GM21526 (cell line): ENCODE results near the gene HEPACAM.

Experiments
- ATAC-seq: cut with Tn5 transposase; IDR thresholded peaks from one replicate; pipeline ENCODE4 v1.9.1; 2021; ENCODE audit warnings: moderate library complexity; ENCODE audit not compliant: unreplicated experiment, low FRiP score

Gene HEPACAM

GRCh38 chr11:124943741-124944140, 7.9 kb upstream of the HEPACAM start:
- no peak for ATAC-seq

DNA sequence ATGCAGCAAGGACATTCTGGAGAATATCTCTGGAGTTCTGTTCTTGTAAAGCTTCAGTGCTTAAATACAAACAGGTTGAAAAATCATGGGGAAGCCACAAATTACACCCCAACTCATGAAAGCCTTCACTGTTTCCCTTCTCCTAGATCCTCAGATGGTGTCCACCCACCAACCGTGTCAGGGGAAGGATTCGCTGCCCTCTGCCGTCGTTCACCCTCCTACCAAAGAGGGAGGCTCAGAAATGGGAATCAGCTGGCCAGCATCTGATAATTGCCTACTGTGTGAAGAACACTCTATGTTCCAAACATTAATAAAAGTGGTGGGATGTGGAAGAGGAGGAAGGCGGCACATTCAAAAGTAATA, 7.4 kb upstream of the HEPACAM start:
- ATAC-seq, result no peak

DNA sequence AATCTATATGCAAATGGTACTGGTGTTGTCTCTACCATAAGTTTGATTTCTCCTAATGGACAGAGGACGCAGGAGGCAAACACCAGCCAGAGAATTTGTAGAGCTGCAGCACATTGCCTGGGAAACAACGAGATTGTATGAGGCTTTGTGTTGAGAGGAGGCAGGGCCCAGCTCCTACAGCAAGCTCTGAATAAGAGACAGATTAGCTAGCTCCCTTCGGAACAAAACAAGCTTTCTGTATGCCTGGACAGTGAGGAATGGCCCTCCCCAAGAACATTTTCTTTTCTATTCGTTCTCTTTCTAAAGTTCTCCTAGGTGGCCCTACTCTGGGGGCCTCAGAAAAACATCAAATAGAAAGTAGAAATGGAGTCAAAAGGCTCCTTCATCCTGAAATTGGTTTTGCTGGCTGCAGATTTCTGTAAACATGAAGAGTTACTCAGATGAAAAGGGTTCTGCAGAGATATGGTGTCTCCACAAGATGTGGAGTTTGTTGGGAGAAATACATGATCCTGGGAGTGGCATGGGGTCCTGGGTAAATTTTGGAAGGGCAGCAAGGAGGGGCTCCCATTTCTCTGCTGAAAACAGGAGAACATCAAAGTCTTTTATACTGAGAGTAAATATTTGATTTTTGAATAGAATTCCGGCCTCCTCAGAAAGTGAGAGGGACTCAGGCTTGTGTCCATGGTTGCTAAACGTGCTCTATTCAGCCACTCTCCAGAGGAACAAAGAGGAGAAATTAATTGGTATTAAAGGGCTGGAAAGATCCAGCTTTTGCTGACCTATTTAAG, 6.8 kb upstream of the HEPACAM start:
- ATAC-seq, result no peak

DNA sequence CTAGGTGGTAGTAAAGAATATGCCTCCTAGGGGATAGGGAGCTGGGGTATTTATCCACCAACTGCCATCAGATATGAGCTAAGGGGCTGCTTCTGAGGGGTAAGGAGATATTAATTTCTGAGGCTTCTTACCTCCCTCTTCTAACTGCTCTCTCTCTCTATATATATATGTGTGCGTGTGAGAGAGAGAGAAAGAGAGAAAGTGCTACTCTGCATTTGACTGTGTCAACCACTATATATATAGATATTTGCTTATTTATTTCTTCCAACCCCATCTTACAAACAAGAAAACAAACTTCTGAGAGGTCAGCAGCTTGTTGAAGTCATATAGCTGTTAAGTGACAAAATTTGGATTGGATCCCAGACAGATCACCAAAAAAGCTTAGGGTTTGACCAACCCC, 5.9 kb upstream of the HEPACAM start:
- ATAC-seq, result no peak

- no peak for ATAC-seq
These were observed 3.1 kb upstream of the HEPACAM start for GRCh38 chr11:124938970-124939369.

GRCh38 chr11:124938206-124938765, 2.4 kb upstream of the HEPACAM start:
- no peak for ATAC-seq

DNA sequence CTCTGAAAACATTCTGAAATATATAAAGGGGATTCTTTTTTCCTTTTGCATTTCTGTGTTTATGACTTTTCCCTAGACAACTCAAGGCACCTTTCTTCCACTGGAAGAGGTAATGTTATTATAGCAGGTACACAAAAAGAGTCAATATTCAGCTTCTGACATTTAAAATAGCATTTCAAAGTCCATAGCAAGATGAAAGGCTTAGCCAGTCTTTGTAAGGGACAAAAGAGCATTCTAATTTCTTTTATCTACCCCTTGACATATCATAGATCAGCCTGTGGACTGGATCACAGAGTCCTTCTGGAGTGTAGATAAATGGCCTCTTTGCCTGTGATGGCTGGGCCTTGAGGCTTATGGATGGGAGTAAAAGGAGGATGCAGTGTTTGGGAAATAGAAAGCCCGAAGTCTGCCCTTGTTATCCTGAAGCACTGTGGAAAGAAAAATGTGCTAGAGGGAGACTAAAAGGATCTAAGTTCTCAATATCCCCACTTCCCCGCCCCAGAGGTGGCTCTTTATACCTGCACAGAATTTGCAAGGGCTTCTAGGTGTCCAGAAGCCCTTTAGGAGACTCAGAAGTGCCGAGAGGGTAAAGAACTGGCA, 1.6 kb upstream of the HEPACAM start:
- ATAC-seq, result no peak

DNA sequence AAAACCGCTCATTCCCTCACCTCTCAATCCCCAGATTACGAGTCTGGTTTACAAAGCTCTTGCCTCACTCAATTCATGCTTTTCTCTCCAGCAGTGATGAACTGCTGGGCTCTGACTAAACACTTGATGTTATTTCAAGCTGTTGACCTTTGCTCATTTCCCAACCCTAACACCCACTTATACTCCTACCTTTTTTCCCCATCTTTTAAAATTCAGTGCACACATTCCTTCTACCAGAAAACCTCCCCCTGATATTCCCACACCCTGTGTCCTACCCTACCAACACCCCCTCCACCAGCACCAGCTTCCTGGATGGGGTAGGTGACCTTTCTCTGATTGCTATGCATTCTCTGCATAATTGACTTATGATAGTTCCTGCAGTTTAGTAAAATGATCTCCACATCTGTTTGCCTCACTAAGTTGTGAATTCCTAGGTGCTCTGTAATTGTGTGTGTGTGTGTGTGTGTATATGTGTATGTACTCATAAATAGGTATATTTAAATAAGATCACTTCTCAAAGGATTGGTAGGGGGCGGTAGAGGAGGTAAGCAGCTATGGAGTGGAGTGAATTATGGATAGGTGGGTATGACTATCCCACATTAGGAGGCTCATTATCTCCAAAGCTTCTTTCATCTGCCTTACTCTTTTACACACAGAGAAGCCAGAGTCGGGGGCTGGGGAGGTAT, 842 bp downstream of the HEPACAM start:
- ATAC-seq, result no peak

DNA sequence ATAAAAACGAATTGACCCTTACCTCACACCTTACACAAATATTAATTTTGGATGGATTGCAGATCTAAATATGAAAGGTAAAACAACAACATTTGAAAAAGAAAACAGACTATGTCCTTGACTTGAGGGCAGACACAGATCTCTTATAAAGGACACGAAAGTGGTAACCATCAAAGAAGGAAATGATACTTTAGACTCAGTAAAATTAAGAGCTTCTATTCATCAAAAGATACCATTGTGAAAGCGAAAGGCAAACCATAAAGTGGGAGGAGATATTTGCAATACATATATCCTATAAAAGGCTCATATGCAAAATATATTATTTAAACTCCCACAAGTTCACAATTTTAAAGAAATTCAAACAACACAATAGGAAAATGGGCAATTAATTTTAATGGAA, 5.0 kb downstream of the HEPACAM start:
- ATAC-seq, result peak; percentile 90

- ATAC-seq, result no peak
These were observed 6.7 kb downstream of the HEPACAM start for GRCh38 chr11:124928942-124929665.

DNA sequence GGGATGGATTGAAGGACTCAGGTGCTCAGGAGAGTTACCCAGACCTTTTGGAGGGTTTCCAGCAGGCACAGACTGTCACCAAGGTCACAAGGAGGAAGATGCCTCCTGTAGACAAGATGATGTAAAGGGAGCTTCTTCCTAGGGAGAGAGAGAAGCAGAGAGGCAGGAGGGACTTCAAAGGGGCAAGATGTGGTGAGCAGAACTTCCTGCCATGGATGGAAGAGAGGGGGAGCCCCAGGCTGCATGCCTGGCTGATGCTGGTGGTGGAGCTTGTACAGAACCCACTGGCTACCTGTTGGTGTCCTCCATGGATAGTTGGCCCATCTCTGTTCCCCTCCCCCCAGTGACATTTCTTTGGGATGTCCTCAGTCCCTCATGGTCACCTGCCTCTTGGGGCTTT, 12.6 kb downstream of the HEPACAM start:
- no peak for ATAC-seq

DNA sequence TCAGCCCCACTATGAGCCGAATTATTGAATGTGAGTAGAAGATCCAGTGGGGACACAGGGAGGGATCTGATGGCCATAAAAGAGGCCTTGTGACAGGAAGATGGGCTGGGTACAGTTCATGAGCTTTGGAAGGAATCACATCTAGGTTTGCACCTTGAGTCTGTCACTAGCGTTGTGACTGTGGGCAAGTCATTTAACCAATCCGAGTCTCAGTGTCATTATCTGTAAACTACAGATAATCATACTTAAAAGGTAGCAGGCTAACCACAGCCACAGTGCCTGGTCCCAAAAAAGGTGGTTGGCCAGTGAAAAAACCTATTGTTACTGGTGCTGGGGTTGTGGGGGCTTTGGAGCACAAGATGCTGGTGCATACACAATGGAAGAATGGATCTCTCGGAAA, 13.0 kb downstream of the HEPACAM start:
- ATAC-seq, result no peak

GRCh38 chr11:124920870-124921609, 14.8 kb downstream of the HEPACAM start:
- no peak for ATAC-seq

GRCh38 chr11:124920356-124920755, 15.5 kb downstream of the HEPACAM start:
- no peak for ATAC-seq

- no peak for ATAC-seq
These were observed 15.9 kb downstream of the HEPACAM start for GRCh38 chr11:124919898-124920297.

- no peak for ATAC-seq
These were observed 16.9 kb downstream of the HEPACAM start, which contains the start of gene HEPN1 for GRCh38 chr11:124918950-124919349. TSS of gene HEPN1 (plus strand) at chr11:124919250.

GRCh38 chr11:124917115-124917637, 18.7 kb downstream of the HEPACAM start:
- no peak for ATAC-seq

GRCh38 chr11:124916370-124916710, 19.5 kb downstream of the HEPACAM start:
- no peak for ATAC-seq

- no peak for ATAC-seq
These were observed 20.1 kb downstream of the HEPACAM start for GRCh38 chr11:124915541-124916369.
